ENCODE results near the gene IL16.
A peak's percentile ranks its signal among the peaks of the same experiment; 100 is the strongest.

The IL16 gene

GRCh38 chr15:81285461-81285860 lies 88.8 kb downstream of the IL16 start:
- Histone ChIP-seq H3K9ac (no peak overlapping the region), H3K4me2 (peak overlapping the region; percentile 64), H4K20me1 (no peaks in the 10 kb centered on the region), H3K4me3 (no peak overlapping the region), H3K9me3 (no peaks in the 10 kb centered on the region), H3K27me3 (no peaks in the 10 kb centered on the region), H3K4me1 (peaks cover 72% of the 10 kb centered on the region), H3K27ac (peak overlapping the region; percentile 71), H3K36me3 (no peaks in the 10 kb centered on the region)
- TF ChIP-seq Cebpa-rat (IDR thresholded peaks at IDR 0.05): no peak

- no peak for TF ChIP-seq Cebpa-rat (IDR thresholded peaks at IDR 0.05)
- H3K4me3 ChIP-seq: no peak overlapping the region
- H3K4me1 ChIP-seq: peaks cover 81% of the 10 kb centered on the region
- H3K36me3 ChIP-seq: no peaks in the 10 kb centered on the region
- no peaks in the 10 kb centered on the region for H3K27me3 ChIP-seq
- H3K27ac ChIP-seq: peak overlapping the region; percentile 36; the same call in 1 of the 2 replicates
- H4K20me1 ChIP-seq: no peaks in the 10 kb centered on the region
- no peaks in the 10 kb centered on the region for H3K9me3 ChIP-seq
- H3K4me2 ChIP-seq: peak overlapping the region; percentile 64
- no peak overlapping the region for H3K9ac ChIP-seq
Measured at GRCh38 chr15:81286621-81287121, 90.0 kb downstream of the IL16 start.

GRCh38 chr15:81288040-81288439 lies 91.4 kb downstream of the IL16 start:
- no peaks in the 10 kb centered on the region for H3K36me3 ChIP-seq
- H3K9me3 ChIP-seq: no peaks in the 10 kb centered on the region
- H3K4me2 ChIP-seq: peak overlapping the region; percentile 13; the same call in 1 of the 2 replicates
- H3K27ac ChIP-seq: no peak overlapping the region
- H3K4me1 ChIP-seq: peaks cover 82% of the 10 kb centered on the region
- no peaks in the 10 kb centered on the region for H3K27me3 ChIP-seq
- H3K9ac ChIP-seq: no peak overlapping the region
- no peak for TF ChIP-seq Cebpa-rat (IDR thresholded peaks at IDR 0.05)
- no peak overlapping the region for H3K4me3 ChIP-seq
- no peaks in the 10 kb centered on the region for H4K20me1 ChIP-seq

GRCh38 chr15:81288616-81289015 lies 91.9 kb downstream of the IL16 start:
- Histone ChIP-seq H3K4me1 (peaks cover 87% of the 10 kb centered on the region), H4K20me1 (no peaks in the 10 kb centered on the region), H3K27ac (no peak overlapping the region), H3K27me3 (no peaks in the 10 kb centered on the region), H3K9me3 (no peaks in the 10 kb centered on the region), H3K36me3 (no peaks in the 10 kb centered on the region), H3K4me2 (peak overlapping the region; percentile 13; the same call in 1 of the 2 replicates), H3K9ac (no peak overlapping the region), H3K4me3 (no peak overlapping the region)
- TF ChIP-seq Cebpa-rat (IDR thresholded peaks at IDR 0.05): no peak

GRCh38 chr15:81289910-81290309 lies 93.2 kb downstream of the IL16 start:
- Histone ChIP-seq H3K4me1 (peaks cover 87% of the 10 kb centered on the region), H3K36me3 (no peaks in the 10 kb centered on the region), H3K9me3 (no peaks in the 10 kb centered on the region), H3K9ac (no peak overlapping the region), H3K27me3 (no peaks in the 10 kb centered on the region), H4K20me1 (no peaks in the 10 kb centered on the region), H3K27ac (no peak overlapping the region), H3K4me3 (no peak overlapping the region), H3K4me2 (no peak overlapping the region)
- TF ChIP-seq Cebpa-rat (IDR thresholded peaks at IDR 0.05): no peak

GRCh38 chr15:81291916-81292522 lies 95.3 kb downstream of the IL16 start:
- Histone ChIP-seq H3K4me3 (peak overlapping the region; percentile 50), H3K27ac (peak overlapping the region; percentile 85), H3K4me2 (peak overlapping the region; percentile 98)

GRCh38 chr15:81292523-81293001 lies 95.9 kb downstream of the IL16 start:
- H3K27me3 ChIP-seq: no peaks in the 10 kb centered on the region
- peak overlapping the region; percentile 85 for H3K27ac ChIP-seq
- no peak for TF ChIP-seq Cebpa-rat (IDR thresholded peaks at IDR 0.05)
- H3K36me3 ChIP-seq: no peaks in the 10 kb centered on the region
- peak overlapping the region; percentile 50 for H3K4me3 ChIP-seq
- no peaks in the 10 kb centered on the region for H3K9me3 ChIP-seq
- peaks cover 85% of the 10 kb centered on the region for H3K4me1 ChIP-seq
- peak overlapping the region; percentile 98 for H3K4me2 ChIP-seq
- no peaks in the 10 kb centered on the region for H4K20me1 ChIP-seq
- peak overlapping the region; percentile 61 for H3K9ac ChIP-seq

More at GRCh38 chr15:81291916-81292522, 95.3 kb downstream of the IL16 start:
- H3K9ac ChIP-seq: peak overlapping the region; percentile 61; the same call in 1 of the 2 replicates
- peaks cover 85% of the 10 kb centered on the region for H3K4me1 ChIP-seq
- H3K27me3 ChIP-seq: no peaks in the 10 kb centered on the region
- no peak for TF ChIP-seq Cebpa-rat (IDR thresholded peaks at IDR 0.05)
- no peaks in the 10 kb centered on the region for H4K20me1 ChIP-seq
- H3K9me3 ChIP-seq: no peaks in the 10 kb centered on the region
- H3K36me3 ChIP-seq: no peaks in the 10 kb centered on the region

GRCh38 chr15:81293728-81294515 lies 97.2 kb downstream of the IL16 start:
- Histone ChIP-seq H3K4me1 (peaks cover 85% of the 10 kb centered on the region), H3K4me2 (peak overlapping the region; percentile 98), H3K4me3 (peak overlapping the region; percentile 50), H4K20me1 (no peaks in the 10 kb centered on the region), H3K27ac (peak overlapping the region; percentile 85), H3K36me3 (no peaks in the 10 kb centered on the region), H3K9ac (peak overlapping the region; percentile 61), H3K9me3 (no peaks in the 10 kb centered on the region), H3K27me3 (no peaks in the 10 kb centered on the region)
- no peak for TF ChIP-seq Cebpa-rat (IDR thresholded peaks at IDR 0.05)

- peak overlapping the region; percentile 98 for H3K4me2 ChIP-seq
- TF ChIP-seq Cebpa-rat (IDR thresholded peaks at IDR 0.05): no peak
- H3K36me3 ChIP-seq: 0 out of 2 replicates have a peak, but pooled peaks cover 2% of the 10 kb centered on the region
- H3K9me3 ChIP-seq: no peaks in the 10 kb centered on the region
- H4K20me1 ChIP-seq: no peaks in the 10 kb centered on the region
- peak overlapping the region; percentile 61 for H3K9ac ChIP-seq
- peak overlapping the region; percentile 85 for H3K27ac ChIP-seq
- no peaks in the 10 kb centered on the region for H3K27me3 ChIP-seq
- peak overlapping the region; percentile 50 for H3K4me3 ChIP-seq
- peaks cover 88% of the 10 kb centered on the region for H3K4me1 ChIP-seq
Measured at GRCh38 chr15:81294516-81294880, 97.8 kb downstream of the IL16 start.

Data from BLaER1 (cell line).